ENCODE data around the gene SOAT2.
A peak's percentile ranks its signal among the peaks of the same experiment; 100 is the strongest.

The SOAT2 gene

DNA sequence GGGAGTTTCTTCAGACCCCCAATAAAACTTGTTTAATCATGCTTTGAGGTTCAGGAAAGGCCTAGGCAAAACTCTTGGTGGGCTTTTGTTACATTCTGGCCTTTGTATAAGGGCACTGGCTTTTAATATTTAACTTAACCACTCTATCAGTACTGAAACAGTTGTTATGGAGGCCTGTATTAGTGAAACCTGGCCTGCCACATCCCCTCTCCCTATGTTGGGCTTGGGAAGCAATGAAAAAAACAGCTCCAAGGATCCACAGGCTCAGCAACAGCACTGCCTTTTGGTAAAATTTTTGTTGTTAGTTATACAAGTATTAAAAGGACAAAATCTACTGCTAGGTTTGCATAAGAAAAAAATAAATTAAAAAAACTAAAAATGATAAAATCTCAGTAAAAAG lies 10.7 kb downstream of the SOAT2 start:
- TF ChIP-seq, protein P1, sequence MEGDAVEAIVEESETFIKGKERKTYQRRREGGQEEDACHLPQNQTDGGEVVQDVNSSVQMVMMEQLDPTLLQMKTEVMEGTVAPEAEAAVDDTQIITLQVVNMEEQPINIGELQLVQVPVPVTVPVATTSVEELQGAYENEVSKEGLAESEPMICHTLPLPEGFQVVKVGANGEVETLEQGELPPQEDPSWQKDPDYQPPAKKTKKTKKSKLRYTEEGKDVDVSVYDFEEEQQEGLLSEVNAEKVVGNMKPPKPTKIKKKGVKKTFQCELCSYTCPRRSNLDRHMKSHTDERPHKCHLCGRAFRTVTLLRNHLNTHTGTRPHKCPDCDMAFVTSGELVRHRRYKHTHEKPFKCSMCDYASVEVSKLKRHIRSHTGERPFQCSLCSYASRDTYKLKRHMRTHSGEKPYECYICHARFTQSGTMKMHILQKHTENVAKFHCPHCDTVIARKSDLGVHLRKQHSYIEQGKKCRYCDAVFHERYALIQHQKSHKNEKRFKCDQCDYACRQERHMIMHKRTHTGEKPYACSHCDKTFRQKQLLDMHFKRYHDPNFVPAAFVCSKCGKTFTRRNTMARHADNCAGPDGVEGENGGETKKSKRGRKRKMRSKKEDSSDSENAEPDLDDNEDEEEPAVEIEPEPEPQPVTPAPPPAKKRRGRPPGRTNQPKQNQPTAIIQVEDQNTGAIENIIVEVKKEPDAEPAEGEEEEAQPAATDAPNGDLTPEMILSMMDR (conservative IDR thresholded peaks at IDR 0.05; ENCODE audit: low read length), result no peak
- H3K4me3 ChIP-seq (ENCODE audit: low read length), result no peak overlapping the region
- no peak for DNase-seq (ENCODE audit: low read depth)

DNA sequence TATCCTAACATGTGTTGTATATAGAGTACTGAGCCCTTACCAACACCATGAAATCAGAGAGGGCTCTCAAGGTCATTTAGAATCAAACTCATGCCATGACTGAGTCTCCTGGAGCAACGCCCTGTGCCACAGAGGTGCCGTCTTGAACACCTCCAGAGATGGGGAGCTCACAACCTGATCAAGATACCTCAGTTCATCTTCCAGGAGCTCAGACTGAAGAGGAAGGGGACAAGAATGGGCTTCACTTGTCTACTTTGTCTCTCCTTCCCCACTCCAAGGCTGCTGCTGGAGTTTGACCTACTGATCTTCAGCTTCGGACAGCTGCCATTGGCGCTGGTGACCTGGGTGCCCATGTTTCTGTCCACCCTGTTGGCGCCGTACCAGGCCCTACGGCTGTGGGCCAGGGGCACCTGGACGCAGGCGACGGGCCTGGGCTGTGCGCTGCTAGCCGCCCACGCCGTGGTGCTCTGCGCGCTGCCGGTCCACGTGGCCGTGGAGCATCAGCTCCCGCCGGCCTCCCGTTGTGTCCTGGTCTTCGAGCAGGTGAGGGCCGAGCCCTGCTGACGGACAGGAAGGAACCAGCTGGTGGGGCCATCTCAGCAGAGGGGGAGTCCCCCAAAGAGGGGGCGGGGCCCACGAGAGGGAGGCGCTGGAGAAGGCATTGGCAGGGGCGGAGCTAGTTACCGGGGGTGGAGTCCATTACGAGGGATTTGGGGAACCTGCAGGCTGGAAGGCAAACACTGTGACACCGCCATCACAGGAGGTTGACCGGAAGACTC lies 12.0 kb downstream of the SOAT2 start:
- TF ChIP-seq, protein P1 (conservative IDR thresholded peaks at IDR 0.05; ENCODE audit: low read length), result no peak
- DNase-seq (ENCODE audit: low read depth), result no peak
- H3K4me3 ChIP-seq (ENCODE audit: low read length), result no peak overlapping the region

DNA sequence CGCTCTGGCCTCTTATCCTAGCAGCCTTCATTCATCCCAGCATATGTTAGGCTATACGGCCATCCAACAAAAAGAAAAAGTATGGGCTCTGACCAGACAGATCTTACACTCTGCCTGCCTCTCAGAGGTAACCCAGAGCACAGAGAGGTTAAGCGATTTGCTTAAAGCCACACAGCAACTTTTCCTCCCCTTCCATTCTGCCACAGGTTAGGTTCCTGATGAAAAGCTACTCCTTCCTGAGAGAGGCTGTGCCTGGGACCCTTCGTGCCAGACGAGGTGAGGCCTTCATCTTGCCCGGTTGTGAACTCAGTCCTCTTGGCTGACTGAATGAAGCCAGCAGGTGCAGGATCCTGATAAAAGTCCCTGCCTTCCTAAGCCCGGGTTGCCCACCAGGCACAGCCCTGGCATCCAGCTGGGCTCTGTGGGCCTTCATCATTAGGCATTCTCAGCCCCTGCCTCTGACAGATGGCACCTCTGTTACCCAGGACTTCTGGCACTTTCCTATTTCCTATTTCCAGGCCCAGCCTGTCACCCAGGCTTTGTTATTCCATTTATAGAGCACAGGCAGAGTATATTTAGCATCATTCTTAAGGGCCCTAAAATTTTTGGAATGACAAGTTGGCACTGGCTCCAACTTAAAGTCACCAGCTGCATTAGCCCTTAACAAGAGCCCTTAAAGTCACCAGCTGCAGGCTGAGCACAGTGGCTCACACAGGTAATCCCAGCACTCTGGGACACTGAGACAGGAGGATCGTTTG lies 12.8 kb downstream of the SOAT2 start:
- H3K4me3 ChIP-seq (ENCODE audit: low read length), result no peak overlapping the region
- no peak for DNase-seq (ENCODE audit: low read depth)
- TF ChIP-seq, protein P1 (conservative IDR thresholded peaks at IDR 0.05; ENCODE audit: low read length), result no peak

DNA sequence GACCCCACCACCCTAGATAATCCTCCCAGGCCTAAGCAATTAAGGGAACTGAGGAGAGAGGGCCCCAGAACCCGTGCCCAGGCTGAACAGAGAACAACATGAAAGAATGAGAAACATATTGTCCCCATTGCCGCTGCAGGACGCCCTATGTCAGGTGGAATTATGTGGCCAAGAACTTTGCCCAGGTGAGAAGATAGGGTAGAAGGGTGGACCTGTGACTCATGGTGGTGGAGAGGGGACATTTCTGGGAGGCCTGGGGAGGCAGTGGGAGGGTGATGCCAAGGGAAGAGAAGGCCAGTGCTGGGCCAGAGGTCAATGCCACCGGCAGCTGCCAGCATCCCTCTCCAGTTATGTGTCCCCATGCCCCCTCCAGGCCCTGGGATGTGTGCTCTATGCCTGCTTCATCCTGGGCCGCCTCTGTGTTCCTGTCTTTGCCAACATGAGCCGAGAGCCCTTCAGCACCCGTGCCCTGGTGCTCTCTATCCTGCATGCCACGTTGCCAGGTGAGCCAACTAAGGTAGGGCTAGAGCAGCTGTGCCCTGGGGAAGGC lies 15.5 kb downstream of the SOAT2 start:
- no peak overlapping the region for H3K4me3 ChIP-seq (ENCODE audit: low read length)
- TF ChIP-seq, protein P1 (conservative IDR thresholded peaks at IDR 0.05; ENCODE audit: low read length), result no peak
- no peak for DNase-seq (ENCODE audit: low read depth)

DNA sequence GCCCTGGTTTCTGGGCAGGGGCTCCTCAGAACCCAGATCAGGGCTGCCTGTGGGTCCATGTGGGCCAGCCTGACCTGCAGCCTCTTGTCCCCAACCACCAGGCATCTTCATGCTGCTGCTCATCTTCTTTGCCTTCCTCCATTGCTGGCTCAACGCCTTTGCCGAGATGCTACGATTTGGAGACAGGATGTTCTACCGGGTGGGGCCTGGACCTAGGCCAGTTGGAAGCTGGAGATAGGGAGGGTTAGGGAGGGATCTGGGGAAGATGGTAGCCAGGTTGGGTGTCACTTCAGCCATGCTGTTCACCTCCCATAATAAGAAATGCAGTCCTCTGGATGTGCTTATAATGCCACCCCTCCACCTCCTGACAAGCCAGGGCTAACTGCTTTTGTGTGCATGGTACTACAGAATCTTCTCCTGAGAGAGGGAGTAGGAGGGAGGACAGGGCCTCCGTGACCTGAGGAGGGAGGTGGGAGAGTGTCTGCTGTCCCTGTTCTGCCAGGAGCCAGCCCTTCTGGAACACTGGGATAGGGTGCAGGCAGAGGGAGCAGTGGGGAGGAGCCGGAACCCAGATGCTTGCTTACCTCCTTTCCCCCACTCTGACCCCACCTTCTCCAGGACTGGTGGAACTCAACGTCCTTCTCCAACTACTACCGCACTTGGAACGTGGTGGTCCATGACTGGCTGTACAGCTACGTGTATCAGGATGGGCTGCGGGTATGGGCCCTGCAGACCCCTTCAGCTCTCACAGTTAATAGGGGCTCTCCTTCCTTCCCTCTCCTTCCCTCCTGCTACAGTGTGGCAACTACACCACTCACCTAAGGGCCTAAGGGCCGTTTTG lies 17.6 kb downstream of the SOAT2 start:
- H3K4me3 ChIP-seq (ENCODE audit: low read length), result no peak overlapping the region
- TF ChIP-seq, protein P1 (conservative IDR thresholded peaks at IDR 0.05; ENCODE audit: low read length), result no peak
- DNase-seq (ENCODE audit: low read depth), result no peak

DNA sequence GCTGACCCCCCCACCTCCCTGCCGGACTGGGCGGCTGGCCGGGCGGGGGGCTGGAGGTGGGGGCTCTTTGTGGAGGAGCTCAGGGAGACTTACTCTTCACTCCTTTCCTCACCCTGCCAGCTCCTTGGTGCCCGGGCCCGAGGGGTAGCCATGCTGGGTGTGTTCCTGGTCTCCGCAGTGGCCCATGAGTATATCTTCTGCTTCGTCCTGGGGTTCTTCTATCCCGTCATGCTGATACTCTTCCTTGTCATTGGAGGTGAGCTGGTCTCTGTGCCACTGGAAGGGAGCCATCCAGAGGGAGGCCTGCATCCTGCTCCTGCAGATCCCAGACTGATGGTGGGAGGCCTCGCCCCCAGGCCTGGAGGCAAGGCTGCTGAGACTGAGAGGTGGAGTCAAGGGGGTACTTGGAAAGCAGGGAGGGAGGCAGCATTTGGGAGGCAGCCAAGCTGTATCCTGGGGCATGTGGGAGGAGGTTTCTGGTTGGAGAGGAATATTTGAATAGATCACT lies 19.7 kb downstream of the SOAT2 start:
- TF ChIP-seq, protein P1 (conservative IDR thresholded peaks at IDR 0.05; ENCODE audit: low read length), result no peak
- H3K4me3 ChIP-seq (ENCODE audit: low read length), result no peak overlapping the region
- DNase-seq (ENCODE audit: low read depth), result peak; percentile 11

Data from AG10803 (cell line).